ENCODE data around the gene FCHSD1. TPM values are rescaled to one million over a fixed set of nuclear protein-coding genes. Genes with fewer than 3 reads are reported as not detected.

The FCHSD1 gene
- total RNA-seq, 1 experiment from 2014 or later = 21.2 TPM

DNA sequence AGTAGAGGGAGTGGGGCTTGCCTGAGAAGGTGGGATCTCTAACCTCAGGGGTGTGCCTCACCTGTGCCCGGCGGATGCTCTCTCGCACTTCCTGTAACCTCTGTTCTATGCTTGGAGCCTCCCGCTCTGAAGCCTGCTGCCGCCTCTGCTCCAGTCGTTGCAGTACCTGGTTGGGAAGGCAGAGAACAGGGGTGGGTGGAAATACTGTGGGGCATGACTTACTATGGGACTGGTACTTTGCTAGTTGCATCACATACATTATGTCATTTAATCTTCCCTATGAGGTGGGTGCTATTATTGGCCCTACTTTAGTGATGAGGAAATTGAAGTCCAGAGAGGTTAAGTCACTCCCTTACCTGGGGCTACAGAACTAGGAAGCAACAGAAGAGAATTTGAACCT is 5.2 kb downstream of the FCHSD1 start:
- Mint-ChIP-seq H3K27me3 (ENCODE audit: insufficient read depth, unreplicated experiment) (no peaks in the 10 kb centered on the region), H3K27ac (ENCODE audit: low read depth, unreplicated experiment) (no peak overlapping the region), H3K9me3 (ENCODE audit: unreplicated experiment) (no peaks in the 10 kb centered on the region), H3K4me1 (ENCODE audit: insufficient read depth, unreplicated experiment) (peaks cover 33% of the 10 kb centered on the region), H3K4me3 (ENCODE audit: unreplicated experiment) (no peak overlapping the region), H3K36me3 (ENCODE audit: insufficient read depth, unreplicated experiment) (peaks cover 19% of the 10 kb centered on the region)
- BruUV-seq (replicated peaks) = no TSS peak
- ChIA-PET CTCF (interaction anchor here (1.4 to 4.0 kb wide), 2 partner anchors 9 to 233 kb away, joined by 4 to 18 read pairs; partner anchors contain the start of genes HDAC3, PCDH1 and RELL2), POLR2A (interaction anchor here (2.2 to 5.0 kb wide), 2 partner anchors 9 to 29 kb away, joined by 5 to 39 read pairs; partner anchors contain the start of genes HDAC3 and RELL2)
- DNase-seq (ENCODE audit: unreplicated experiment) = peak; percentile 66
- TF ChIP-seq, protein P1, sequence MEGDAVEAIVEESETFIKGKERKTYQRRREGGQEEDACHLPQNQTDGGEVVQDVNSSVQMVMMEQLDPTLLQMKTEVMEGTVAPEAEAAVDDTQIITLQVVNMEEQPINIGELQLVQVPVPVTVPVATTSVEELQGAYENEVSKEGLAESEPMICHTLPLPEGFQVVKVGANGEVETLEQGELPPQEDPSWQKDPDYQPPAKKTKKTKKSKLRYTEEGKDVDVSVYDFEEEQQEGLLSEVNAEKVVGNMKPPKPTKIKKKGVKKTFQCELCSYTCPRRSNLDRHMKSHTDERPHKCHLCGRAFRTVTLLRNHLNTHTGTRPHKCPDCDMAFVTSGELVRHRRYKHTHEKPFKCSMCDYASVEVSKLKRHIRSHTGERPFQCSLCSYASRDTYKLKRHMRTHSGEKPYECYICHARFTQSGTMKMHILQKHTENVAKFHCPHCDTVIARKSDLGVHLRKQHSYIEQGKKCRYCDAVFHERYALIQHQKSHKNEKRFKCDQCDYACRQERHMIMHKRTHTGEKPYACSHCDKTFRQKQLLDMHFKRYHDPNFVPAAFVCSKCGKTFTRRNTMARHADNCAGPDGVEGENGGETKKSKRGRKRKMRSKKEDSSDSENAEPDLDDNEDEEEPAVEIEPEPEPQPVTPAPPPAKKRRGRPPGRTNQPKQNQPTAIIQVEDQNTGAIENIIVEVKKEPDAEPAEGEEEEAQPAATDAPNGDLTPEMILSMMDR (IDR thresholded peaks at IDR 0.05; ENCODE audit: unreplicated experiment) = no peak
- intact Hi-C loops (cut with micrococcal nuclease) = no loop called here

DNA sequence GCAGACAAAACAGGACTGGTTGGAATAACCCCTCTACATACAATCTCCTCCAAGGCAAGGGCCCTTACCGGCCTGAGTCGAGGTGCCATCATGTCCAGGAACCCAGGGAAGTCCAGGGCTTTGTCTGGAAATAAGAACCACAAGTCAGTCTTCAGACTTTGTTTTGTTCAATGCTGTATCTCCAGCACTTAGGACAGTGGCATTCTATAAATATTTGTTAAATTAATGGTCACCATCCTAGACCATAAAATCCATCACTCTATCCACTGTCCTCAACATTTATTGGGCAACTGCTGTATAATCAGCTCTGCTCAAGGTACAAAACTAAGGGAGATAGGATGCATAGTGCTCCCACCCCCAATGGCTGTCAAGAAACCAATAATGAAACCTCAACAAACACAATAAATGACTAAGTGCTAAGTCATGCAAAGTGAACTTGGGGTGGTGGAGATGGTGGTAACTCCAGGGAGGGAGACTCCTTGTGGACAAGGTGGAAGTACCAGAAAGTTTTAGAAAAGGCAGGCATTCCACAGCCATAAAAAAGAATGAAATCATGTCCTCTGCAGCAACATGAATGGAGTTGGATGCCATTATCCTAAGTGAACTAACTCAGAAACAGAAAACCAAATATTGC is 9.5 kb downstream of the FCHSD1 start:
- Mint-ChIP-seq H3K9me3 (ENCODE audit: unreplicated experiment) (no peaks in the 10 kb centered on the region), H3K36me3 (ENCODE audit: insufficient read depth, unreplicated experiment) (peaks cover 7% of the 10 kb centered on the region), H3K4me3 (ENCODE audit: unreplicated experiment) (no peak overlapping the region), H3K4me1 (ENCODE audit: insufficient read depth, unreplicated experiment) (peaks cover 34% of the 10 kb centered on the region), H3K27me3 (ENCODE audit: insufficient read depth, unreplicated experiment) (no peaks in the 10 kb centered on the region), H3K27ac (ENCODE audit: low read depth, unreplicated experiment) (no peak overlapping the region)
- no TSS peak for BruUV-seq (replicated peaks)
- TF ChIP-seq, protein P1 (IDR thresholded peaks at IDR 0.05; ENCODE audit: unreplicated experiment) = peak; percentile 25
- POLR2A ChIA-PET = interaction anchor here (0.8 to 1.1 kb wide), 2 partner anchors 8 to 22 kb away, joined by 3 read pairs; no protein-coding TSS in a partner anchor
- DNase-seq (ENCODE audit: unreplicated experiment) = peak; percentile 83
- intact Hi-C loops (cut with micrococcal nuclease) = loop anchor here (1.0 kb wide), 1 partner anchor 49 kb away; no protein-coding TSS in a partner anchor
- CTCF ChIA-PET = interaction anchor here (0.8 to 3.7 kb wide), 9 partner anchors 8 to 319 kb away, joined by 3 to 16 read pairs (median 4); partner anchors contain the start of genes DIAPH1 and FCHSD1

DNA sequence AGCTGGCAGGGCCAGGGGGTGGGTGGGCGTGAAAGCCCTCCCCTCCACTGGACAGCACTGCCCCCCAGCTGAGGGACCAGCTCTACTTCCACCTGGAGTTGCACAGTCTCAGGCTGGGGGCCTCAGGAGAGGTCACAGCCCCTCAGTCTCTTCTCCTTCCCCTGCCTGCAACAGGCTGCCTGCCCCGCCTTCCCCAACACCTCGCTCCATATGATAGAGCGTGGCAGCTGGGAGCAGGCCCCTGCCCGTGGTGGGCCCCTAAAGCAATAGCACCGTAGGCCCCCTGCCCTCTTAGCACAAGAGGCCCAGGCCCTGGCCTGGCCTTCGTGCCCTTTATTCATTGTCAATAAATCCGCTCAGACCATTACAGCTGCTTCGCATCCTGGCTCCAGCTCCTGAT is 10.5 kb downstream of the FCHSD1 start:
- intact Hi-C loops (cut with micrococcal nuclease) = no loop called here
- TF ChIP-seq, protein P1 (IDR thresholded peaks at IDR 0.05; ENCODE audit: unreplicated experiment) = no peak
- BruUV-seq (replicated peaks) = no TSS peak
- Mint-ChIP-seq H3K27me3 (ENCODE audit: insufficient read depth, unreplicated experiment) (no peaks in the 10 kb centered on the region), H3K4me3 (ENCODE audit: unreplicated experiment) (no peak overlapping the region), H3K27ac (ENCODE audit: low read depth, unreplicated experiment) (no peak overlapping the region), H3K4me1 (ENCODE audit: insufficient read depth, unreplicated experiment) (peaks cover 32% of the 10 kb centered on the region), H3K9me3 (ENCODE audit: unreplicated experiment) (no peaks in the 10 kb centered on the region), H3K36me3 (ENCODE audit: insufficient read depth, unreplicated experiment) (peaks cover under 1% of the 10 kb centered on the region)
- CTCF ChIA-PET = interaction anchor here (0.6 to 3.7 kb wide), 4 partner anchors 21 to 249 kb away, joined by 3 to 16 read pairs (median 4); partner anchors contain the start of gene DIAPH1
- no peak for DNase-seq (ENCODE audit: unreplicated experiment)
- POLR2A ChIA-PET = interaction anchor here (0.6 kb wide), 1 partner anchor 24 kb away, joined by 3 read pairs; no protein-coding TSS in a partner anchor

DNA sequence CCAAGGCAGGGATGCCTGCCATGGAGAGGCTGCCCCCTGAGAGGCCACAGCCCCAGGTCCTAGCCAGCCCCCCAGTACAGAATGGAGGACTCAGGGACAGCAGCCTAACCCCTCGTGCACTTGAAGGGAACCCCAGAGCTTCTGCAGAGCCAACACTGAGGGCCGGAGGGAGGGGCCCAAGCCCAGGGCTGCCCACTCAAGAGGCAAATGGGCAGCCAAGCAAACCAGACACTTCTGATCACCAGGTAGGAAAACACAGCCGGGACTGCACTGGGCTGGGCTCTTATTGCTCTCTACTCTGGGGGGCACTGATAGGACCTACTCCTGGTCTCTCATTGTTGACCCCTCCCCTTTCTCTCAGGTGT is 11.2 kb downstream of the FCHSD1 start:
- Mint-ChIP-seq H3K4me3 (ENCODE audit: unreplicated experiment) (no peak overlapping the region), H3K9me3 (ENCODE audit: unreplicated experiment) (no peaks in the 10 kb centered on the region), H3K4me1 (ENCODE audit: insufficient read depth, unreplicated experiment) (peaks cover 39% of the 10 kb centered on the region), H3K36me3 (ENCODE audit: insufficient read depth, unreplicated experiment) (peaks cover 4% of the 10 kb centered on the region), H3K27ac (ENCODE audit: low read depth, unreplicated experiment) (no peak overlapping the region), H3K27me3 (ENCODE audit: insufficient read depth, unreplicated experiment) (no peaks in the 10 kb centered on the region)
- intact Hi-C loops (cut with micrococcal nuclease) = no loop called here
- CTCF ChIA-PET = interaction anchor here (0.8 to 3.7 kb wide), 4 partner anchors 21 to 55 kb away, joined by 3 to 16 read pairs (median 4); partner anchors contain the start of gene DIAPH1
- BruUV-seq (replicated peaks) = no TSS peak
- TF ChIP-seq, protein P1 (IDR thresholded peaks at IDR 0.05; ENCODE audit: unreplicated experiment) = no peak
- POLR2A ChIA-PET = interaction anchor here (13.3 kb wide), 1 partner anchor 19 kb away, joined by 349 read pairs; the partner anchor contains the start of gene DIAPH1
- no peak for DNase-seq (ENCODE audit: unreplicated experiment)

Measured in MCF 10A (cell line).